ENCODE results near the gene FMO1. TPM values are rescaled to one million over a fixed set of nuclear protein-coding genes. Genes with fewer than 3 reads are reported as not detected.

The FMO1 gene
- polyA plus RNA-seq, 1 donor from 2014 or later, result not detected

DNA sequence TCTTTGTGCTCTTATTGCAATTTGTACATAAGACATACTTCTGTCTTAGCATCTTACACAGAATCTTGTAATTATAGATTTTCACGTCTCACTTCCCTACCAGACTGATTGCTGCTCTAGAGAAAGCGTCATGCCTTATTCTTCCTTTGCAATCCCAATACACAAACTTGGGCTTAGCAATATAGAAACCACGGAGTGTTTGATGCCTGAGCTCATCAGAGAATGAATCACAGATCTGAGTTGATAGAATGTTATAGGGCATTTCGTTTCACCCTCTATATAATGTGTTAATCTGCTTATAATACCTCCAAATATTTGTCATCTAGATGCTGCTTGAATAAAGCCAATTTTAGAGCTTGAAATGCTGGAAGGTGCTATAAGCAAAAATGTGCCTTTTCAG lies 6.6 kb downstream of the FMO1 start:
- TF ChIP-seq SMC3 (conservative IDR thresholded peaks at IDR 0.05; ENCODE audit: poor library complexity), result no peak
- no peak for TF ChIP-seq MXI1 (conservative IDR thresholded peaks at IDR 0.05; ENCODE audit: poor library complexity, severe bottlenecking)
- TF ChIP-seq RAD21 (conservative IDR thresholded peaks at IDR 0.05), result no peak
- TF ChIP-seq, protein P1, sequence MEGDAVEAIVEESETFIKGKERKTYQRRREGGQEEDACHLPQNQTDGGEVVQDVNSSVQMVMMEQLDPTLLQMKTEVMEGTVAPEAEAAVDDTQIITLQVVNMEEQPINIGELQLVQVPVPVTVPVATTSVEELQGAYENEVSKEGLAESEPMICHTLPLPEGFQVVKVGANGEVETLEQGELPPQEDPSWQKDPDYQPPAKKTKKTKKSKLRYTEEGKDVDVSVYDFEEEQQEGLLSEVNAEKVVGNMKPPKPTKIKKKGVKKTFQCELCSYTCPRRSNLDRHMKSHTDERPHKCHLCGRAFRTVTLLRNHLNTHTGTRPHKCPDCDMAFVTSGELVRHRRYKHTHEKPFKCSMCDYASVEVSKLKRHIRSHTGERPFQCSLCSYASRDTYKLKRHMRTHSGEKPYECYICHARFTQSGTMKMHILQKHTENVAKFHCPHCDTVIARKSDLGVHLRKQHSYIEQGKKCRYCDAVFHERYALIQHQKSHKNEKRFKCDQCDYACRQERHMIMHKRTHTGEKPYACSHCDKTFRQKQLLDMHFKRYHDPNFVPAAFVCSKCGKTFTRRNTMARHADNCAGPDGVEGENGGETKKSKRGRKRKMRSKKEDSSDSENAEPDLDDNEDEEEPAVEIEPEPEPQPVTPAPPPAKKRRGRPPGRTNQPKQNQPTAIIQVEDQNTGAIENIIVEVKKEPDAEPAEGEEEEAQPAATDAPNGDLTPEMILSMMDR (IDR thresholded peaks at IDR 0.05; ENCODE audit: poor library complexity, severe bottlenecking), result no peak
- no peak for TF ChIP-seq POLR2AphosphoS5 (IDR thresholded peaks at IDR 0.05)
- TF ChIP-seq TAF1 (IDR thresholded peaks at IDR 0.05; ENCODE audit: low read depth), result no peak
- no peak for TF ChIP-seq EP300 (conservative IDR thresholded peaks at IDR 0.05; ENCODE audit: poor library complexity, severe bottlenecking)
- TF ChIP-seq EZH2 (IDR thresholded peaks at IDR 0.05; ENCODE audit: borderline replicate concordance, insufficient read depth, low read length, poor library complexity, severe bottlenecking), result no peak
- TF ChIP-seq, protein P2, sequence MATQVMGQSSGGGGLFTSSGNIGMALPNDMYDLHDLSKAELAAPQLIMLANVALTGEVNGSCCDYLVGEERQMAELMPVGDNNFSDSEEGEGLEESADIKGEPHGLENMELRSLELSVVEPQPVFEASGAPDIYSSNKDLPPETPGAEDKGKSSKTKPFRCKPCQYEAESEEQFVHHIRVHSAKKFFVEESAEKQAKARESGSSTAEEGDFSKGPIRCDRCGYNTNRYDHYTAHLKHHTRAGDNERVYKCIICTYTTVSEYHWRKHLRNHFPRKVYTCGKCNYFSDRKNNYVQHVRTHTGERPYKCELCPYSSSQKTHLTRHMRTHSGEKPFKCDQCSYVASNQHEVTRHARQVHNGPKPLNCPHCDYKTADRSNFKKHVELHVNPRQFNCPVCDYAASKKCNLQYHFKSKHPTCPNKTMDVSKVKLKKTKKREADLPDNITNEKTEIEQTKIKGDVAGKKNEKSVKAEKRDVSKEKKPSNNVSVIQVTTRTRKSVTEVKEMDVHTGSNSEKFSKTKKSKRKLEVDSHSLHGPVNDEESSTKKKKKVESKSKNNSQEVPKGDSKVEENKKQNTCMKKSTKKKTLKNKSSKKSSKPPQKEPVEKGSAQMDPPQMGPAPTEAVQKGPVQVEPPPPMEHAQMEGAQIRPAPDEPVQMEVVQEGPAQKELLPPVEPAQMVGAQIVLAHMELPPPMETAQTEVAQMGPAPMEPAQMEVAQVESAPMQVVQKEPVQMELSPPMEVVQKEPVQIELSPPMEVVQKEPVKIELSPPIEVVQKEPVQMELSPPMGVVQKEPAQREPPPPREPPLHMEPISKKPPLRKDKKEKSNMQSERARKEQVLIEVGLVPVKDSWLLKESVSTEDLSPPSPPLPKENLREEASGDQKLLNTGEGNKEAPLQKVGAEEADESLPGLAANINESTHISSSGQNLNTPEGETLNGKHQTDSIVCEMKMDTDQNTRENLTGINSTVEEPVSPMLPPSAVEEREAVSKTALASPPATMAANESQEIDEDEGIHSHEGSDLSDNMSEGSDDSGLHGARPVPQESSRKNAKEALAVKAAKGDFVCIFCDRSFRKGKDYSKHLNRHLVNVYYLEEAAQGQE (IDR thresholded peaks at IDR 0.05; ENCODE audit: borderline replicate concordance), result no peak
- Histone ChIP-seq H3K4me3 (ENCODE audit: low read length) (no peak overlapping the region), H2AFZ (ENCODE audit: low read depth, low read length) (no peak overlapping the region), H4K20me1 (ENCODE audit: insufficient read depth) (no peaks in the 10 kb centered on the region), H3K36me3 (ENCODE audit: insufficient read depth, low read length) (no peaks in the 10 kb centered on the region), H3F3A (ENCODE audit: insufficient read depth, low read length, poor library complexity, severe bottlenecking) (no peaks in the 10 kb centered on the region), H3K4me2 (ENCODE audit: low read length) (no peak overlapping the region), H3K9me3 (ENCODE audit: low read length) (no peaks in the 10 kb centered on the region), H3K9me2 (ENCODE audit: insufficient read depth, low read length) (no peaks in the 10 kb centered on the region), H3K27ac (ENCODE audit: low read length) (no peak overlapping the region), H3K9ac (ENCODE audit: low read length) (no peak overlapping the region), H3K79me2 (replicated peaks; ENCODE audit: insufficient read depth, low read length) (no peaks in the 10 kb centered on the region), H3K27me3 (ENCODE audit: insufficient read depth, low read depth, low read length) (no peaks in the 10 kb centered on the region)

DNA sequence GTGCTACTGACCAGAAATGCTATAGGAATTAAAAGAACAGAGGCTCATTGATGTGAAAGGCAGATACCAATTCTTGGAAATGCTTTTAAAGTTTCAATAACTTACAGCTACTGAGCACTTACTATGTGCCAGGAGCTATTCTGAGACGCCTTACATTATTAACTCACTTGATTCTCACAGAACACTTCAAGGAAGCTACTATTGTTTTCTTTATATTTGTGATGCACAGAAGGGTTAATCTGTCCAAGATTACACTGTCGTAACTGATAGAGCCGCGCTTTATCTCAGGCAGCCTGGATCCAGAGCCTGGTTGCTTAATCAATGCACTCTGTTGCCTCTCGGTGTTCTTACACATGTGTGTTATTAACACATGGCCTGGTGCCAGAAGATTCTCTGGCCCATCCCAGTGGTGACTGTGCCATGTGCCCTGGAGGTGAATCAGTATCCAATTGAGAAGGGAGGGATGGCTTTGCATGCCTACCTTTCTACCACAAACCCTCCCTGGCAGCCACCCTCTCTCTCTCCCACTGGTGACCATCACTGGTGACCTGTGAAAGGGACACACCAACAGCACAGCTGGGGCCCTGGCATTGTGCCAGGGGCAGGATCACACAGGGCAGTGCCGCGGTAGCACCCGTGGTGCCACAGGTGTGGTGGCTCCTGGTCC lies 8.8 kb downstream of the FMO1 start:
- Histone ChIP-seq H3K79me2 (replicated peaks; ENCODE audit: insufficient read depth, low read length) (no peaks in the 10 kb centered on the region), H3K27ac (ENCODE audit: low read length) (no peak overlapping the region), H3K27me3 (ENCODE audit: insufficient read depth, low read depth, low read length) (no peaks in the 10 kb centered on the region), H3K9me3 (ENCODE audit: low read length) (no peaks in the 10 kb centered on the region), H3K4me3 (ENCODE audit: low read length) (no peak overlapping the region), H3K4me2 (ENCODE audit: low read length) (no peak overlapping the region), H2AFZ (ENCODE audit: low read depth, low read length) (no peak overlapping the region), H3K36me3 (ENCODE audit: insufficient read depth, low read length) (no peaks in the 10 kb centered on the region), H3K9ac (ENCODE audit: low read length) (no peak overlapping the region), H4K20me1 (ENCODE audit: insufficient read depth) (no peaks in the 10 kb centered on the region), H3F3A (ENCODE audit: insufficient read depth, low read length, poor library complexity, severe bottlenecking) (no peaks in the 10 kb centered on the region), H3K9me2 (ENCODE audit: insufficient read depth, low read length) (no peaks in the 10 kb centered on the region)
- no peak for TF ChIP-seq POLR2AphosphoS5 (IDR thresholded peaks at IDR 0.05)
- TF ChIP-seq RAD21 (conservative IDR thresholded peaks at IDR 0.05), result no peak
- no peak for TF ChIP-seq MXI1 (conservative IDR thresholded peaks at IDR 0.05; ENCODE audit: poor library complexity, severe bottlenecking)
- TF ChIP-seq, protein P1 (IDR thresholded peaks at IDR 0.05; ENCODE audit: poor library complexity, severe bottlenecking), result no peak
- no peak for TF ChIP-seq EZH2 (IDR thresholded peaks at IDR 0.05; ENCODE audit: borderline replicate concordance, insufficient read depth, low read length, poor library complexity, severe bottlenecking)
- TF ChIP-seq EP300 (conservative IDR thresholded peaks at IDR 0.05; ENCODE audit: poor library complexity, severe bottlenecking), result no peak
- TF ChIP-seq, protein P2 (IDR thresholded peaks at IDR 0.05; ENCODE audit: borderline replicate concordance), result no peak
- TF ChIP-seq SMC3 (conservative IDR thresholded peaks at IDR 0.05; ENCODE audit: poor library complexity), result no peak
- no peak for TF ChIP-seq TAF1 (IDR thresholded peaks at IDR 0.05; ENCODE audit: low read depth)
